ENCODE data around the gene MORC3. TPM values are rescaled to one million over a fixed set of nuclear protein-coding genes. Genes with fewer than 3 reads are reported as not detected.
A peak's percentile ranks its signal among the peaks of the same experiment; 100 is the strongest.
"Not testable (repeated sequence)": the region's sequence is repeated elsewhere in the genome, so short reads cannot be mapped to it uniquely, and the experiment has no call there.

The MORC3 gene
- total RNA-seq, 1 donor from 2014 or later = 12.6 TPM

DNA sequence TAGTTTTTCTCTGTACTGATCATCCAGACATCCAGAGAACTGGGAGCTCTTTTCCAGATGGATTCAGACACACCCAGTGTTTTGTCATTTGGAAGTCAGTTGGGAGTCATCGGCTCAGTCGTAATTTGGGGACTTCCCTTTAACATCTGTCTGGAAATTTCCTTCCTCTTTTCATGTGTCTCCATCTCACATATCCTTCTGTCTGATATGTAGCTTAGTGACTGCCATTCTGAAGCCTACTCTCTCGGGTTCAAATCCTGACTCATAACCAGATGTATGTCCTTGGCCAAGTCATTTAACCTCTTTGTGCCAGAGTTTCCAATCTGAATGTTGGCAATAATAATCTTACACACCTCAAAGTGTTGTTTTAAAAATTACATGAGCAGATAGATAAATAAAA lies 3.0 kb downstream of the MORC3 start:
- DNase-seq (ENCODE audit: low spot score) (no peak), ATAC-seq (no peak)

DNA sequence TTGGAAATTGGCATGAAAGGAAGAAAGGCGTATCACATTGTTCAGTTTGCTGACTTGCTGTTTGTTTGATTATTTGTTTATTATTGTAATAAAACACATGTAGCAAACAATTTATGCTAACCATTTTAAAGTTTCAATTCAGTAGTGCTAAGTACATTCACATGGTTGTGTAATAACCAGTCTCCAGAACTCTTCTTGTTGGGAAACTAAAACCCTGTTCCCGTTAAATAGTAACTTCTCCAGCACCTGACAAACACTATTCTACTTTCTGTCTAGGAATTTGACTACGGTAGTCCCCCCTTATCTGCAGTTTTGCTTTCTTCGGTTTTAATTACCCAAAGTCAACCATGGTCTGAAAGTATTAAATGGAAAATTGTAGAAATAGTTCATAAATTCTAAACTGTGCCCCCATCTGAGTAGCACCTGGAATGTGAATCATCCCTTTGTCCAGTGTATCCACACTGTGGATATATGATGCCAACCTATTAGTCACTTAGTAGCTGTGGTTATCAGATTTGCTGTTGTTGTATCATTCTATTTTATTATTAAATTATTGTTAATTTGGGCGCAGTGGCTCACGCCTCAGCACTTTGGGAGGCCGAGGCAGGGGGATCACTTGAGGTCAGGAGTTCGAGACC lies 5.5 kb downstream of the MORC3 start:
- ATAC-seq = peak; percentile 60
- DNase-seq (ENCODE audit: low spot score) = no peak

DNA sequence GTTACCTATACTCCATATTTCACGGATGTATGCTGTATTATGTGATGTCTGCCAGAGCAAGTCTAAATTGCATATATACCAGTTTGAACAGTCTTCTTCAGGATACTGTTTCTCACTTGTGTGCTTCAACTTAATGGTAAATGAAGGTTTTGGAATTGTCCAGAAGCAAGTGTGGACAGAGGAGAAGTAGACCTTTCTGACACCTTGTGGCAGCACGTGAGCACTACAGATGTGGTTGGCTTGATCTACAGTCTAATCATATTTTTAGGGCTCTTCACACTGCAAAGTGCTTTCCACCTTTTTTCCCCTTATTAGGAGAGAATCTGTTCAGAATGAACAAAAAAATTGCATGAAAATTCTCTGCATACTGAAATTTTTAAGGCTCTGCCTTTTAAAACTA lies 10.9 kb downstream of the MORC3 start:
- ATAC-seq = peak; percentile 89
- DNase-seq (ENCODE audit: low spot score) = no peak

DNA sequence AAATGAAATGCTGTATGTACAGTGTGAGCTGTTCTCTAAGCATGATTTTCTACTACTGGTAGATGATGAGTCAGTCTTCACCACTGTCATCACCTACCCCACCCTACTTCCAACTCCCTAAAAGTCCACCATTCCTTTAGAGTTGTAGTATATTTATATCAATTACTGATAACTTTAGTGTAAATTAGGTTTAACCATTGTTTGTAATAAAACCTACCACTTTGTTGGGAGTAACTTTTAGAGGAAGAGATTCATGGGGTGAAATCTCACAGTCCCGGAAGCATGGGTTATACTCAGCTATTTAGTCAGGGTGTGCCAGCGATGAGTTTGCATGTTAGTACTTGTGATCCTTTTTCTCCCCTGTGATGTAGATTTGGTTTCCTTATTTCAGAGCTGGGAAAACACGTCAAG lies 17.1 kb downstream of the MORC3 start:
- DNase-seq (ENCODE audit: low spot score) (no peak), ATAC-seq (no peak)

DNA sequence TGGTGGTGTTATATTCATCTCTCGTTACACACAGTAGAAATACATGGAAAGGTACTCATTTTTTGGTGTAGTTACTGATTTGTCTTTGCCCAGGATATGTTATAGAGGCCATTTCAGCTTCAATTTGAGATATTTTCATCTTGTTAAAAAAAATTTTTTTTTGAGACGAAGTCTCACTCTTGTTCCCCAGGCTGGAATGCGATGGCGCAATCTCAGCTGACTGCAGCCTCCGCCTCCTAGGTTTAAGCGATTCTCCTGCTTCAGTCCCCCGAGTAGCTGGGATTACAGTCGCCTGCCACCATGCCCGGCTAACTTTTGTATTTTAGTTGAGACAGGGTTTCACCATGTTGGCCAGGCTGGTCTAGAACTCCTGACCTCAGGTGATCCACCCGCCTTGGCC lies 19.0 kb downstream of the MORC3 start:
- DNase-seq (ENCODE audit: low spot score) (no peak), ATAC-seq (no peak)

DNA sequence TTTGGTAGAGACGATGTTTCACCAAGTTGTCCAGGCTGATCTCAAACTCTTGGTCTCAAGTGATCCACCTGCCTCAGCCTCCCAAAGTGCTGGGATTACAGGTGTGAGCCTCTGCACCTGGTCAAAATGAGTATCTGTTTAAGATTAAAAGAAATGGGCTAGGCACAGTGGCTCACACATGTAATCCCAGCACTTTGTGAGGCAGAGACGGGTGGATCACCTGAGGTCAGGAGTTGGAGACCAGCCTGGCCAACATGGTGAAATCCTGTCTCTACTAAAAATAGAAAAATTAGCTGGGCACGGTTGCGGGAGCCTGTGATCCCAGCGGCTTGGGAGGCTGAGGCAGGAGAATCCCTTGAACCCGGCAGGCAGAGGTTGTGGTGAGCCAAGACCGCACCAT lies 22.6 kb downstream of the MORC3 start:
- ATAC-seq = not testable (repeated sequence)

DNA sequence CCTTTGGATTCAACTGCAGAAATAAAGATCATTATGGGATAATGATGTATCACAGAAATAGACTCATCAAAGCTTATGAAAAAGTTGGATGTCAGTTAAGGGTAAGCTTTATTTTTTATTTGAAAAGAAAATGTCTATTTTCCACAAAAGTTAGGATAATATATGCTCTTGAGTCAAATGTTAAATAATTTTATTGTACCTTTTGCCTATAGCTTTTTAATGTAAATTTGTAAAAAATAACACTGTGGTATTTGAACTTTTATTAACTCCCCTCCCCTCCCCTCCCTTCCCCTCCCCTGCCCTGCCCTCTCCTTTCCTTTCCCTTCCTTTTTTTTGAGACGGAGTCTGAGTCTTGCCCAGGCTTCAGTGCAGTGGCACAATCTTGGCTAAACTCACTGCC lies 24.9 kb downstream of the MORC3 start:
- DNase-seq (ENCODE audit: low spot score) = no peak
- ATAC-seq = no peak

More for the DNA sequence above, 22.6 kb downstream of the MORC3 start:
- not testable (repeated sequence) for DNase-seq (ENCODE audit: low spot score)

DNA sequence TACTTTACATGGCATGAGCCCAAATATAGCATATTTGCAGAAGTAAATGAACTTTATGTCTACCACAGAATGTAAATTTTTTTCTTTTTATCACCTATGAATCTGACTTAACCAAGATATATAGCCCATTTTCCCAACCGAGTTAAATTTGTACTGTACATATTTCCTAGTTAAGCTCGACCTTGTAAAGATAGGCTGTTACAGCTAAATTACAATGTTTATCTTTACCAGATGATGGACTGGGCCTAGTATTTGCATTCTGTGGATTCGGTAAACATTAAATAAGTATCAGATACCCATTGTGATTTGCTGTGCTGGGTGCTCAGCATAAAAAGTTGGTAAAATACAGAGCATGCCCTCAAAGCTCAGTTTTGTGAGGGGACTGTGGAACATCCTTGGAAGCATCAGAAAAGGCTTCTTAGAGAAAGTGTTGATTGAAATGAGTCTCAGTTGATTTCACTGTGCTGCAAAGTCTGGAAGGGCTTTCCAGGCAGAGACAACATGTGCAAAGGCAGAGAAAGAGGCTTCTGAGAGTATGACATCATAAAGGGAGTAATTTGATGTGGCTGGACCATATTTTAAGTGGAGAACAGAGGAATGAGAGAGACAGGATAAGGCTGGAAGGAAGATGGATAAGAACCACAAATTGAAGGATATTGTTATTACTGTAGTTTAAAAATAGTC lies 27.4 kb downstream of the MORC3 start:
- DNase-seq (ENCODE audit: low spot score) (no peak), ATAC-seq (no peak)

DNA sequence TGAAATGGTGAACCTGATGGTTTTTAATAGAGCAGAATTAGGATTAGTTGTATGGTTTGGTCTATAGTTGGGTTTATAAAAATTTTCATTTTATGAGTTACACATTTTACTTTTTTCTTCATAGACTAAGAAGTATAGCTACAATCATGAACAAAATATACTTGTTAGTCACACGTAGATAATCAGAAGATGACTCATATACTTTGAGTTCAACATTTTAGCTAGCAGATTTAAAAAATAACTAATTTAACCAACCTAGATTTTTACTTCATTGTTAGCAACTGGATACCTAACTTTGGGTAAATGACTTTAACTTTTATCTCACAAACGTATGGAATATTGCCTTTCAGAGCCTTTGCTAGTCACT lies 27.9 kb downstream of the MORC3 start:
- no peak for DNase-seq (ENCODE audit: low spot score)
- no peak for ATAC-seq

DNA sequence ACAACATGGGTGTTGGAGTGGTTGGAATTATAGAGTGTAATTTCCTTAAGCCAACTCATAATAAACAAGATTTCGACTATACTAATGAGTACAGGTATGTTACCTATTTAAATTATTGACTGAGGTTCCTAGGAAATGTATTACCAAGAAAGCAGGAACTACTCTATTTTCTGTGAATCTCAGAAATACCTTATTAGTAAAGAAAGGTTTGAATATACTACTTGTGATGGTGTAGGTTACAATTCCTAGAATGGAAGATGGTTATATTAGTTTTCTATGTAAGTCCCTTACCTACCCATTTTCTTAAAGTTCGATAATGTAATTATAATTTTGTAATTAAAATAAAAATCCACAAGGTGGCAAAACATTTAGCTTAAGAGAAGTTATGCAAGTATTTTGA lies 29.3 kb downstream of the MORC3 start:
- DNase-seq (ENCODE audit: low spot score) = no peak
- ATAC-seq = no peak

DNA sequence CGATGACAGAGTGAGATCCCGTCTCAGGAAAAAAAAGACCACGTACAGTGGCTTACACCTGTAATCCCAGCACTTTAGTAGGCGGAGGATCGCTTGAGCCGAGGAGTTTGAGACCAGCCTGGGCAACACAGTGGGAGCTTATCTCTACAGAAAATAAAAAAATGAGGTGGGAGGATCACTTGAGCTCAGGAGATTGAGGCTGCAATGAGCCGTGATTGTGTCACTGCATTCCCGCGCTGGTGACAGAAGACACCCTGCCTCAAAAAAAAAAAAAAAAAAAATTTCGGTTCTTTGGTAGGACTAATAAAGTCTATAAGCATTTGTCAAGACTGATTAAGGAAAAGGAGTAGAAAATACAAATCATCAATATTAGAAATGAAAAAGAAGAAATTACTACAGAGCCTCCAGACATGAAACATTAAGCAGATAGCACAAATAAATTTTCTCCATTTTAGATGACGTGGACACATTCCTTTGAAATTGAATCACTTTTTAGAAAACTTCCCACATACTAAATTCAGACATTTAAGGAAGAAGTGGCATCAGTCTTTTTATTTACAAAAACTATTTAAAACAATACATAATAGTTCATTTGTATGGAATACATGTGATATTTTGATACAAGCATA lies 30.4 kb downstream of the MORC3 start:
- DNase-seq (ENCODE audit: low spot score) (no peak), ATAC-seq (peak; percentile 15)

DNA sequence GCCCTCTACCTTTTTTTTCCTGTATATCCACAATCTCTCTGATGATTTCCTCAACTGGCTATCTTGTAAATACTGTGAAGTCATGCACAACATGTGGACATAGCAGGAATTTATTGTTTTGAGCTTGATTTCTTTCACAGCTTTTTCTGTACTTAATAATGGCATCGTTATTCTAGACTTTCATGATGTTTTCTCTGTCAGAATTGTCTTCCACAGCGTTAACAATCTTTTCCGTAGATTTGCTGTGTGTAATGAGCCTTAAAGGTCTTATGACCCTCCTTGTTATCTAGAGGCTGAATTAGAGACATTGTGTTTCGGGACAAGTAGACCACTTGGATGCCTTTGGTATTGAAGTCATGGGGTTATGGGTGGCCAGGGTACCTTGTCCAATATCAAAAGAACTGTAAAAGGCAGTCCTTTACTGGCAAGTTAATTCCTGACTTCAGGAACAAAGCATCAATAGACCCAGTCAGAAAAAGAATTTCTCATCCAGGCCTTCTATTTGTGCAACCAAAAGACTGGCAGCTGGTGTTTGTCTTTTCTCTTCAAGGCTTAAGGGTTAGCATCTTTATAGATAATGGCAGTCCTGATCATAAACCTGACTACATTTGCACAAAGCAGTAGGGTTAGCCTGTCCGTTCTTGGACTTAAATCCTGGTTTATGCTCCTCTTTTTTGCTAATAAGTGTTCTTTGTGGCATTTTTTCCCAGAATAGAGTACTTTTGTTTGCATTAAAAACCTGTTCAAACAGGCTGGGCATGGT lies 35.1 kb downstream of the MORC3 start:
- no peak for DNase-seq (ENCODE audit: low spot score)
- ATAC-seq = no peak

DNA sequence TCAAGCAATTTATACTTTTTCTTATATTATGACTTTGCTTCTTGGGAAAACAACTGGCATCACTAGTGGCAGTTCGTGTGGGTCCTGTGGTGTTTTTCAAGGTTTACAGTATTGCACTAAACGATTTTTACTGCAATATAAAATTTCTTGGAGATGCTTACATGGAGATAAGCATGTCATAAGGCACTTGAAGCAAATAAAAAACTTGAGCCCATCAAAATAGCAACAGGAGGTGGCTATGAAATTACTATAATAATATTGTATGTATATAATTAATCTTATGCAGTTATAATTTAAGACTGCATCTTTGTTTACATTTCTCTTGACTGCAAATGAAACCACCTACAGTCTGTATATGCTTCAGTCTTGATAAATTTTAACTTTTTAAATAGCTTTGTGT lies 35.9 kb downstream of the MORC3 start:
- no peak for ATAC-seq

DNA sequence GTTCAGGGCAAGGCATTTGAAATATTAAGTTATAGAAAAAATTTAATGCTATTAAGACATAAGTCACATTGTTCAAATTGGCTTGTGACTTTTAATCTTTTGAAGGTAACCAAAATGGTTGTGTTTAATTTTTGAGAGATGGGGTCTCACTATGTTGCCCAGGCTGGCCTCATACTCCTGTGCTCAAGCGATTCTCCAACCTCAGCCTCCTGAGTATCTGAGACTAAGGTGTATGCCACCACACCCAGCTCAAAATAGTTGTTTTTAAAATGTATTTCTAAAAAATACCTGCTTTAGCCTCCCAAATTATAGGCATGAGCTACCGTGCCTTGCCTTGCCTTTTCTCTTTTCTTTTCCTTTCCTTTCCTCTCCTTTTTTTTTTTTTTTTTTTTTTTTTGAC lies 39.2 kb downstream of the MORC3 start:
- ATAC-seq (no peak), DNase-seq (ENCODE audit: low spot score) (no peak)

More for the DNA sequence above, 35.9 kb downstream of the MORC3 start:
- no peak for DNase-seq (ENCODE audit: low spot score)

DNA sequence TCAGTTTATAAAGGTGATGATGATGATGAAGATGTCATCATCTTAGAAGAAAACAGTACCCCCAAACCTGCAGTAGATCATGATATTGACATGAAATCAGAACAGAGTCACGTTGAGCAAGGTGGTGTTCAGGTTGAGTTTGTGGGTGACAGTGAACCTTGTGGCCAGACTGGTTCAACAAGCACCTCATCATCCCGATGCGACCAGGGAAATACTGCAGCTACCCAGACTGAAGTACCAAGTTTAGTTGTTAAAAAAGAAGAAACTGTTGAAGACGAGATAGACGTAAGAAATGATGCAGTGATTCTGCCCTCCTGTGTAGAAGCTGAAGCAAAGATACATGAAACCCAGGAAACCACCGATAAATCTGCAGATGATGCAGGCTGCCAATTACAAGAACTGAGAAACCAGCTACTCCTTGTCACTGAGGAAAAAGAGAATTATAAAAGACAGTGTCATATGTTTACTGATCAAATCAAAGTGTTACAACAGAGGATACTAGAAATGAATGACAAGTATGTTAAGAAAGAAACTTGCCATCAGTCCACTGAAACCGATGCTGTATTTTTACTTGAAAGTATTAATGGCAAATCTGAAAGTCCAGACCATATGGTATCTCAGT lies 49.2 kb downstream of the MORC3 start:
- no peak for ATAC-seq

DNA sequence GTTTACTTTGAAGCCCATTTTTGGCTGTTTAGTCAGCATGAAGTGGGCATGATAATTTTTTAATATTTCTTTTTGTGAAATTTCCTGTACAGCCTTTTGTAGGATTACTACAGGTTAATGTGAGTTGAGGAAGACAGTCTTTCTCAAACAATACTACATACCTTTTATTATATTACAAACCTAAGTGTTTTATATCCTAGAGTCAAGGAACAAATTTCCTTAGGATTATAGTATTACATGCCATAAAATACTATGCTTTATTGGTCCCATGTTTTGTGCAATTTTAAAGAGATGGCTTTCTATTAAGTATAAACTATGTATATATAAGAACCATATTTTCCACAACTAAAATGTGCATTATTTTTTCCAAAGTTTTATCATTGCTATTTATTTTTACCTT lies 56.0 kb downstream of the MORC3 start:
- no peak for ATAC-seq
- no peak for DNase-seq (ENCODE audit: low spot score)

More for the DNA sequence above, 49.2 kb downstream of the MORC3 start:
- no peak for DNase-seq (ENCODE audit: low spot score)

DNA sequence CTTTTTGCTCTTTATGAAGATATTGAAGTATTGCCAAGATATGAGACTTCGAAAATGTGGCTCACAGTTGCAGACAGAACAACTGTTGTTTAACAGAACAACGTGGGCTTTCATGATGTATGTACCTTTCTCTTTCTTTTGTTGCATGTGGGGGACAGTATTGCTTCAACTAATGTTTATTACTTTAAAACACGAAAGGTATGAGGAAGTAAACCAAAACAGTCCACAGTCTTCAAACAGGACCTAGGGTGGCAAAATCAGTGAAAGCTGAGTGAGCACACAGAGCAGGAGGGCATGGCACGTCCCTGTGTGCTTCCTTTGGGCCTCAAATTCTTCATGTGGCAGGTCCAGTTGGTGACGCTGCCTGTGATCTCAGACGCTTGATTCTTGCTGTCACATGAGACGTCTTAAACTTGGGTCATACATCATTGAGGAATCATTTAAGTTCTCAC lies 57.4 kb downstream of the MORC3 start:
- DNase-seq (ENCODE audit: low spot score) (no peak), ATAC-seq (no peak)

DNA sequence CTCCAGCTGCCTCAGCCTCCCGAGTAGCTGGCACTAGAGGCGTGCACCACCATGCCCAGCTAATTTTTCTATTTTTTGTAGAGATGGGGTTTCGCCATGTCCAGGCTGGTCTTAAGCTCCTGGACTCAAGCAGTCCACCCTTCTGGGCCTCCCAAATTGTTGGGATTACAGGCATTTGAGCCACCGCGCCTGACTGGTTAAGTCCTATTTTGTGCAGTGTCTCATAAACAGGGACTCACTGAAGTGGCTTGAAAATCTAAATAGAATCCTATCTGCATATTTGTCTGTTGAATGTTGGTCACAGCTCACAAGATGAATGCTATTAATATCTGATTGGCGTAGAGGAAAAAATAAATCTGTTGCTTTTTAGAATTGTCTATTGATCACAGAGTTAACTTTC lies 59.3 kb downstream of the MORC3 start:
- no peak for ATAC-seq
- no peak for DNase-seq (ENCODE audit: low spot score)

DNA sequence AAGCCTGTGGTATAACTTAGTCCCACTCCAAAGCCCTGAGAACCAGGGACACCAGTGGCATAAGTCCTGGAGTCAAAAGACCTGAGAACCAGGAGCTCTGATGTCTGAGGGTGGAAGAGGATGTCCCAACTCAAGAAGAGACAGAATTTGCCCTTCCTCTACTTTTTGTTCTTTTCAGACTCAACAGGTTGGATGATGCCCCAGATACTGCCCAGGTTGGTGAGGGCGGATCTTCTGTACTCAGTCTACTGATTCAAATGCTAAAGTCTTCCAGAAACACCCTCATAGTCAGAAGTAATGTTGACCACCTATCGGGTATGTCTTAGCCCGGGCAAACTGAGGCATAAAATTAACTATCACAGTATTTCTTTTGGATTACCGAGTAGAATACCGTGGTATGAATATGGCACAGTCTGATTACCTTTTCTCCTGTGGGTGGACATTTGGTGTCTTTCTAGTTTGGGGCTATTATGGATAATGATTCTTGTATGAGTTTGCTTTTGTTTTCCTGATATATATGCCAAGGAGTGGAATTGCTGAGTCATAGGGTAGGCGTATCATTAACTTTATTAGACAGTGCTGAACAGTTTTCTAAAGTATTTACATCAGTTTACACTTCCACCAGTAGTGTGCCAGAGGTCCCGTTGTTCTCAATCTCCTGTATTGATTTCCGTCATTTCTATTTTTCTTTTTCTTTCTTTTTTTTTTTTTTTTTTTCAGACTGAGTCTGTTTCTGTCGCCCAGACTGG lies 62.0 kb downstream of the MORC3 start:
- ATAC-seq (no peak), DNase-seq (ENCODE audit: low spot score) (no peak)

DNA sequence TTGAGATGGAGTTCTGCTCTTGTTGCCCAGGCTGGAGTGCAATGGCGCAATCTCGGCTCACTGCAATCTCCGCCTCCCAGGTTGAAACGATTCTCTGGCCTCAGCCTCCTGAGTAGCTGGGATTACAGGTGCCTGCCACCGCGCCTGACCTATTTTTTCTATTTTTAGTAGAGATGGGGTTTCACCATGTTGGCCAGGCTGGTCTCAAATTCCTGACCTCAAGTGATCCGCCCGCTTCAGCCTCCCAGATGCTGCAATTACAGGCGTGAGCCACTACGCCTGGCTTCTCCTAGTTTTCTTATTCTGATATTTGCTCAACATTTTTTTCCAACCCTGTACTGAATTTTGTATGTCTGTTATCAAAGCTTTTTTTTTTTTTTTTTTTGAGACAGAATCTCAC lies 62.7 kb downstream of the MORC3 start:
- DNase-seq (ENCODE audit: low spot score) = peak; percentile 33
- ATAC-seq = not testable (repeated sequence)

DNA sequence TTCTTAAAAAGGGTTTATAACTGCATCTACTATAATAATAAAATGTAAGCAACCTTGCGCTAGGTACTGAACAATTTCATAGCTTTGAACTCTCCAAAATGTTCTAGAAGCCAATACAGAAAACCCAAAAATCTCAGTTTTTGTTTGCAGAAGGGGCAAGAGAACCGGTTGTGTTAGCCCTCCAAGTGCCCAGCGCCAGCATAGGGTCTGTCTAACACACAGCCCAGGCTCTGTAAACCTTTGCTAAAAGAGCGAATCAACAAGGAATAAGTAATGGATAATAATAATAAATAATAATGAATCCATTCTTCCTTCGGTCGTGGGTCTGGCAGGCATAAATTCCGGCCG lies 64.9 kb downstream of the MORC3 start:
- ATAC-seq (no peak), DNase-seq (ENCODE audit: low spot score) (no peak)
